ENCODE data around the gene UGT1A8. TPM values are rescaled to one million over a fixed set of nuclear protein-coding genes. Genes with fewer than 3 reads are reported as not detected.

Gene UGT1A8
- total RNA-seq, 1 experiment from 2014 or later = not detected

DNA sequence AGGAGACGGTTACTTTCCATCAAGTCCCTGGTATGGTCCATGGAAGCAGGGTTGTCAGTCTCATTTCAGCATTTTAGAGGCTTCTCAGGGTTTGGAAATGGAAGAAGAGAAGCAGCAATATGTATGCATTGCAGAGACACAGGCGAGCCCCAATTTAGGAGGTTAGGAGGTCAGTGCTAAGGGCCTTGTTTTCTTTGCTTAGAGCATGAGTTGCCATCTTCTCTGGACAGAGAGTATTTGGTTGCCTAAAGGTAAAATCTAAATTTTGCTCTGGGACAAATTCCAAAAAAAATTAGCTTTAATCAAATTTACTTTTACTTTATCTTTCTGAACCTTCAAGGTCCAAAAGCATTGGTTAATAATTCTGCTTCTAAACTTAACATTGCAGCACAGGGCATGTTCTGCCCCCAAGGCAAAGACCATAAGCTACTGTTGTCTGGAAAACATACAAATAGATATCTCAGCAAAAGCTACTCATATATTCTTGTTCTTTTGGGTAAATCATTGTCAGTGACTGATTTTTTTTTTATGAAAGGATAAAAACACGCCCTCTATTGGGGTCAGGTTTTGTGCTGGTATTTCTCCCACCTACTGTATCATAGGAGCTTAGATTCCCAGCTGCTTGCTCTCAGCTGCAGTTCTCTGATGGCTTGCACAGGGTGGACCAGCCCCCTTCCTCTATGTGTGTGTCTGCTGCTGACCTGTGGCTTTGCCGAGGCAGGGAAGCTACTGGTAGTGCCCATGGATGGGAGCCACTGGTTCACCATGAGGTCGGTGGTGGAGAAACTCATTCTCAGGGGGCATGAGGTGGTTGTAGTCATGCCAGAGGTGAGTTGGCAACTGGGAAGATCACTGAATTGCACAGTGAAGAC lies 54.1 kb downstream of the UGT1A8 start, which contains the start of gene UGT1A9:
TSS of gene UGT1A9 (plus strand) at position 609 of the 872 bp plus-strand sequence. CDS start at position 646, 37 bp downstream.
- TF ChIP-seq, protein P1, sequence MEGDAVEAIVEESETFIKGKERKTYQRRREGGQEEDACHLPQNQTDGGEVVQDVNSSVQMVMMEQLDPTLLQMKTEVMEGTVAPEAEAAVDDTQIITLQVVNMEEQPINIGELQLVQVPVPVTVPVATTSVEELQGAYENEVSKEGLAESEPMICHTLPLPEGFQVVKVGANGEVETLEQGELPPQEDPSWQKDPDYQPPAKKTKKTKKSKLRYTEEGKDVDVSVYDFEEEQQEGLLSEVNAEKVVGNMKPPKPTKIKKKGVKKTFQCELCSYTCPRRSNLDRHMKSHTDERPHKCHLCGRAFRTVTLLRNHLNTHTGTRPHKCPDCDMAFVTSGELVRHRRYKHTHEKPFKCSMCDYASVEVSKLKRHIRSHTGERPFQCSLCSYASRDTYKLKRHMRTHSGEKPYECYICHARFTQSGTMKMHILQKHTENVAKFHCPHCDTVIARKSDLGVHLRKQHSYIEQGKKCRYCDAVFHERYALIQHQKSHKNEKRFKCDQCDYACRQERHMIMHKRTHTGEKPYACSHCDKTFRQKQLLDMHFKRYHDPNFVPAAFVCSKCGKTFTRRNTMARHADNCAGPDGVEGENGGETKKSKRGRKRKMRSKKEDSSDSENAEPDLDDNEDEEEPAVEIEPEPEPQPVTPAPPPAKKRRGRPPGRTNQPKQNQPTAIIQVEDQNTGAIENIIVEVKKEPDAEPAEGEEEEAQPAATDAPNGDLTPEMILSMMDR (IDR thresholded peaks at IDR 0.05; ENCODE audit: unreplicated experiment) = no peak
- Mint-ChIP-seq H3K36me3 (ENCODE audit: insufficient read depth, unreplicated experiment) (no peaks in the 10 kb centered on the region), H3K27ac (ENCODE audit: unreplicated experiment) (no peak within 1 kb of the TSS), H3K27me3 (ENCODE audit: unreplicated experiment) (no peaks in the 10 kb centered on the region), H3K4me1 (ENCODE audit: low read depth, unreplicated experiment) (peaks cover 23% of the 10 kb centered on the region), H3K9me3 (ENCODE audit: low read depth, unreplicated experiment) (peaks cover 2% of the 10 kb centered on the region), H3K4me3 (ENCODE audit: low read depth, unreplicated experiment) (no peak within 1 kb of the TSS)
- CTCF ChIA-PET = no interaction called here
- DNase-seq = no peak
- BruUV-seq (replicated peaks) = no TSS peak
- intact Hi-C loops (cut with micrococcal nuclease; ENCODE audit: unreplicated experiment) = no loop called here

DNA sequence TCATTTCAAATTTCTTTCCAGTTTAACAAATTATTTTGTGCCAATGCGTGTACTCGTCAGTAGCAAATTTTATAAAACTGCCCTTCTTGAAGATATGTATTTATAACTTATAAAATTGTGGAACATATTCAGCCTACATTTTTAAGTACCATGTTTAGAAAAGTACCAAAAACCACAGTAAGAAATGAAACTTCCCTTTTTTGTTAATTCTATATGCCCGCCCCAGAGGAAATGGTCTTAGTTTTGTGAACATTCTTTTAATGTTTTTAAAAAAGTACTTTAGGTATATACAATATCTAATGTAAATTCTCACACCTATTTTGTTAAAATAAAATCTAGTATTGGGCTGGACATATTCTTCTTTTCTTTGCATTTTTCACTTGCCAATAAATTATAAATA lies 55.5 kb downstream of the UGT1A8 start:
- Mint-ChIP-seq H3K36me3 (ENCODE audit: insufficient read depth, unreplicated experiment) (no peaks in the 10 kb centered on the region), H3K9me3 (ENCODE audit: low read depth, unreplicated experiment) (peaks cover 3% of the 10 kb centered on the region), H3K4me3 (ENCODE audit: low read depth, unreplicated experiment) (no peak overlapping the region), H3K27me3 (ENCODE audit: unreplicated experiment) (no peaks in the 10 kb centered on the region), H3K27ac (ENCODE audit: unreplicated experiment) (no peak overlapping the region), H3K4me1 (ENCODE audit: low read depth, unreplicated experiment) (peaks cover 23% of the 10 kb centered on the region)
- CTCF ChIA-PET = no interaction called here
- intact Hi-C loops (cut with micrococcal nuclease; ENCODE audit: unreplicated experiment) = no loop called here
- no peak for DNase-seq
- TF ChIP-seq, protein P1 (IDR thresholded peaks at IDR 0.05; ENCODE audit: unreplicated experiment) = no peak
- no TSS peak for BruUV-seq (replicated peaks)

DNA sequence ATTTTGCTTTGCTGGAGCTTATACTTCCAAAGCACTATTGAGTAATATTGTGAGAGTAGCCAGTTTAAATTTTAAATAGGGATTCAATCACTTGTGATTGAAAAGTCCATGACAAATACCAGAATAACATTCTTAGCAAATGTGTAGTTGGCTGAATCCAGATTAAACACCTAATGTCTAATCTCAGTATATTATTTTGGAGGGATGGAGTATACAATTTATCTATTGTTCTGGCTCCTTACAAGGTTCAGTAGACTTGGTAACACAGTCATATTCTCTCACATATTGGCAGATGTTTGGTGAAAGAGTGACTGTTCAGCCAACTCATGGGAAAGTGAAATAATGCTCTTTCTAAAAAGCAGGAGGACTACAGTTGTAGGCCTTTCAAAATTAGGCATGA lies 56.5 kb downstream of the UGT1A8 start:
- Mint-ChIP-seq H3K36me3 (ENCODE audit: insufficient read depth, unreplicated experiment) (no peaks in the 10 kb centered on the region), H3K4me1 (ENCODE audit: low read depth, unreplicated experiment) (peaks cover 16% of the 10 kb centered on the region), H3K9me3 (ENCODE audit: low read depth, unreplicated experiment) (peaks cover 3% of the 10 kb centered on the region), H3K27me3 (ENCODE audit: unreplicated experiment) (no peaks in the 10 kb centered on the region), H3K4me3 (ENCODE audit: low read depth, unreplicated experiment) (no peak overlapping the region), H3K27ac (ENCODE audit: unreplicated experiment) (no peak overlapping the region)
- CTCF ChIA-PET = no interaction called here
- TF ChIP-seq, protein P1 (IDR thresholded peaks at IDR 0.05; ENCODE audit: unreplicated experiment) = no peak
- intact Hi-C loops (cut with micrococcal nuclease; ENCODE audit: unreplicated experiment) = no loop called here
- no TSS peak for BruUV-seq (replicated peaks)
- no peak for DNase-seq

DNA sequence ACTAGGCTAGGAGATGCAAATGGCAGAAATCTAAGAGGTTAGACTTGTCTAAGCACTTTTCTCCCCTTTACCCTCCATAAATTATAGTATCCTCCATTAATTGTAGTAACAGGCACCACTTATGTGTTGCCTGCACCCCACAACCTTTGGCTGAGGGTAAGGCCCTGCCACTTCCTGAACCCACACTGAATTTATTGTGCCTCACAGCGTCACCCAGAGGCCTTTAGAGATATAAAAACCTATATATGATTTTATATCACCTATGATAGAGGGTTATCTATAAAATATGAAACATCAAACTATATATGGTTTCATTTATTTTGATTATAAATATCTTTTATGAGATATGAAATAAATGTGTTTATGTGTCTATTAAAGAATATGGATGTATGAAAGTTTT lies 56.9 kb downstream of the UGT1A8 start:
- Mint-ChIP-seq H3K36me3 (ENCODE audit: insufficient read depth, unreplicated experiment) (no peaks in the 10 kb centered on the region), H3K9me3 (ENCODE audit: low read depth, unreplicated experiment) (peaks cover 3% of the 10 kb centered on the region), H3K27me3 (ENCODE audit: unreplicated experiment) (no peaks in the 10 kb centered on the region), H3K4me1 (ENCODE audit: low read depth, unreplicated experiment) (peaks cover 15% of the 10 kb centered on the region), H3K27ac (ENCODE audit: unreplicated experiment) (no peak overlapping the region), H3K4me3 (ENCODE audit: low read depth, unreplicated experiment) (no peak overlapping the region)
- BruUV-seq (replicated peaks) = no TSS peak
- TF ChIP-seq, protein P1 (IDR thresholded peaks at IDR 0.05; ENCODE audit: unreplicated experiment) = no peak
- DNase-seq = no peak
- CTCF ChIA-PET = no interaction called here
- intact Hi-C loops (cut with micrococcal nuclease; ENCODE audit: unreplicated experiment) = no loop called here
